Activated CD4-positive, CD25-positive, alpha-beta regulatory T cell (primary cell): ENCODE data around the gene NFIB.

Experiments
- DNase-seq, 4 experiments: peaks; one replicate each; lab custom pipeline; 2025; lab: John Stamatoyannopoulos, UW

NFIB gene

GRCh38 chr9:14273696-14274121 lies 40.2 kb downstream of the NFIB start:
- no peak for DNase-seq

DNA sequence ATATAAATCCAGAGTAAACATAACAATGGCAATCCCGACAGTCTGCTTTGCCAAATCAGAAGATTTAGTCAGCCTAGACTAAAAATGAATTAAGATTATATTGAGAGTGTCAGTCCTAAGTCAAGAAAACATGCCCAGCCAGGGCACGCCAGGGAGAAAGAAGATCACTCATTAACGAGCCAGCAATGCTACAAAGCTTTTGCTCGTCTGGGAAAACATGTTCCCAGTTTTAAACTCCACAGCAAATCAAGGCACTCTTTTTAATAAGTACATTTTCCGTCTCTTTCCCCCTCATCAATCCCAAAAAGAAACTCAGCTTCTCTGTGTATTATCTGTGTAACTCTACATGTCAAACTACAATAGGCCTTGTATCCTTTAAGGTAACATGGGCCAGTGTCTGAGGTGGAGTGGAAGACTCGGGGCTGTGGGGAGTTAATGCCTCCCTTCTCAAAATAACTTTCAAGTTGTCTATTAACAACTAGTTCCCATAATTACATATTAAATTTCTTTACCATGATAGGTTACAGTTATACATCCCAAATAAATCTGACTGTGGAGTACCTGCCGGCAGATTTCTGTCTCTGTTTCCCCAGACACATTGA lies 40.9 kb downstream of the NFIB start:
- no peak for DNase-seq

GRCh38 chr9:14271093-14271673 lies 42.8 kb downstream of the NFIB start:
- DNase-seq = no peak

GRCh38 chr9:14270358-14271092 lies 43.4 kb downstream of the NFIB start:
- no peak for DNase-seq

DNA sequence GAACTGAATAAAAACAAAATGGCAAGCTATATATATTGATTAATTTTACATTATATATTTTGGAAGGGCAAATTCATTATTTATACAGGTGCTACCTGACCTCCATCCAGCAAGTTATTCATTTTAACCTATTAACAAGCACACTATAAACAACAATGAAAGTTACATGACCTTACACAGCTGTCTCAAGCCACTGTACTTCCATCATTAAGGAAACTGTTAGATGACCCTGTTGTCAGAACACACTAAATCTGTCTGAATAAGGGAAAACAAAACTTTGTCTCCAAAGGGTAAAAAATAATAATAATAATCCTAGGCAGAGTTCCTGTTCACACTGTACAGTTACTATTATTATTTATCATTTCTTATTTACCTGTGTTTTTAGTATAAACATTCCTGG lies 44.0 kb downstream of the NFIB start:
- no peak for DNase-seq

- no peak for DNase-seq
Measured at GRCh38 chr9:14263707-14264483, 50.0 kb downstream of the NFIB start.

- no peak for DNase-seq
Measured at GRCh38 chr9:14262827-14263226, 51.1 kb downstream of the NFIB start.

GRCh38 chr9:14261616-14262015 lies 52.3 kb downstream of the NFIB start:
- no peak for DNase-seq

- DNase-seq = no peak
Measured at GRCh38 chr9:14260101-14260500, 53.8 kb downstream of the NFIB start.

GRCh38 chr9:14258660-14259239 lies 55.2 kb downstream of the NFIB start:
- DNase-seq = no peak

GRCh38 chr9:14258156-14258555 lies 55.8 kb downstream of the NFIB start:
- DNase-seq = no peak

DNA sequence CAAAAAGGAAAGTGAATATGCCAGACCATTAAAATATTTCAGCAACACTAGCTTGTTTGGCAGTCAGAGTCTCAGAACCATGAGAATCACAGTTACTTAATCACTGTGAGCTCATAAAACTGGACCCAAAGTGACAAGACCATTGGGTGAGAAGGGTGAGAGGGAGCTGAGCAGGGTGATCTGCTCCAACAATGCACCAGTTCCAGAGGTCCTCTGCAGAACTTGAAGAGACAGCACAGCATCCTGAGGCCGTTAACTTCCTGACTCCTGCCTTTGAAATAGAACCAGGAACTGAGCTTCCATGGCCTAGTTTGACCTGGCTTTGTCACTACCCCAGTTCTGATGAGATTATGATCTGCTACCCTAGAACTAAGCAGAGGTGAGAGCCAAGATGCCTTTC lies 57.4 kb downstream of the NFIB start:
- DNase-seq = no peak

DNA sequence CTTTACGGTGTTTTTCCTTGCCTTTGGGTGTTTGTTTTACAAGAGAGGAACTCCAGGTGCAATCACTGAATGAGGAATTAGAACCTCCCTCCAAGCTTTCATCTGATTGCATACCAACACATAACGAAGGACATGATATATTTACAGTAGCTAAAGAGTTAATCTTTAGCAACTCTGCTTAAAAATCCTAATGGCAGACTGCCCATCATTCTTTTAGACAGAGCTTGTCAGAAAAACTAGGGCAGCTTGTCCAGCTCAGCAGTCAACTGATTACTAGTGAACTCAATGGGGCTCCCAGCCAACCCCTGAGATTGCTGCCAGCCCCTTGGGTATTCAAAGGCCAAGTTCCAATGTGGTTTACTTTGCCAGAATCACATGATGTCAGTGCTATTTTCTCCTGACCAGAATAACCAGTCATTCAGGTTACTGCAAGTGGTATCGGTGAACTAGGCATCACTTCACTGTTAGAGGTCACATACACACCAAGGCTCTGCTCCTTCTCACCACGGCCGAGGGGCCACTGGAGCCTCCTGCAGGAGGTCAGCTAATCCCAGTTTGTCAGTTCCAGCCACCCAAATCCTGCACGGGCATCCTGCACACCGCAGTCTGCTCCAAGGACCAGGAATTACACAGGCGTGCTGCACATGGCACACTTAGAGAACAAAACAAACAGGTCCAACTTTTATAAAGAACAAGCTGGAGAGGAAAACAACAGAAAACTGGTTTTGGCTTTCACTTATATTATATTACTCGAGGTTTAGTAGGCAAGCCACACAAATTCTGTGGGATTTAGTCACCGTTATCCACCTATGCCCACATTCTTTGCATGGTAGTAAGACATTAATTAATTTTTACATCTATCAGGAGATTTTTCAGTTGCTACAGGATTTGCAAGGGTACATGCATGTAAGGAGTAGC lies 62.5 kb downstream of the NFIB start:
- DNase-seq = no peak

GRCh38 chr9:14250794-14251153 lies 63.2 kb downstream of the NFIB start:
- no peak for DNase-seq

- DNase-seq = no peak
Measured at GRCh38 chr9:14249527-14249926, 64.4 kb downstream of the NFIB start.

- no peak for DNase-seq
Measured at GRCh38 chr9:14248149-14248548, 65.8 kb downstream of the NFIB start.

GRCh38 chr9:14247577-14247976 lies 66.4 kb downstream of the NFIB start:
- DNase-seq = no peak

DNA sequence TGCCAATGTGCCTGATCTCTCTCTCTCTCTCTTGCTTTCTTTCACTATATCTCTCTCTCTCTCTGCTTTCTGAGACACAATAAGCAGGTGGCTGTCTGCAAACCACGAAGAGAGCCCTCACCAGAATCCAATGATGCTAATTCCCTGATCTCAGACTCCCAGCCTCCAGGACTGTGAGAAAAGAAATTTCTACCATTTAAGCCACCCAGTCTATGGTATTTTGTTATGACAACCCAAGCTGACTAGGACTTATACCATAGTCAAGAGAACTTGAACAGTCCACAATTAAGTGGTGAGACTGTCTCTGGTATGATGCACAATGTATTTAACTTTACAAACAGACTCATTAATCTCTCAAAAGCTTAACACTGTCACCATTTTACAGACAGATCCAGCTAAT lies 67.0 kb downstream of the NFIB start:
- no peak for DNase-seq

DNA sequence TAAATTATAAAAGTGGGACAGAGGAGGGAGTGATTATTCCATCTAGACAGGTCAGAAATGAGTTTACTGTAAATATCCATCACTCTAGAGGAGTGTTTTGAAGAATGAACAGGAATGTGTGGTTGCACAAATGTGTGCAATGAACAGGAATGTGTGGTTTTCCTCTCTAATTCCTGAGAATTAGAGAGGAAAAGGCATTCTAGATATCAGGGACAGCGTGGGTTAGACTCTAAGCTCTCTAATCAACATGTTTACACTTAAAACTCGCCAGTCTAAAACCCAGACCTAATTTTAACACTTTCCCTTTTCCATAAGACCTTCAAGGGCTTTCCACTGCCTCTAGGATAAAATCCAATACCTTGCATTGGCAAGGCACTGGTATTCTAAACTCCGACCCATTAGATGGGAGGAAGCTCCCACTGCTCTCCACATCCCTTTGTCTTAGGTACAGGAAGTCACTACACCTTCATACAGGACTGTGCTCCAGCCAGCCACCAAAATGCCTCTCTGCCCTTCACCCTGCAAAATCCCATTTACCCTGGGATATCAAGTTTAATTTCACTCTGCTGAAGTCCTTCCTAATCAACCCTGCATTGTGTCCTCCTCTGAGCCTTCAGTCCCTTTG lies 67.9 kb downstream of the NFIB start:
- DNase-seq = no peak

DNA sequence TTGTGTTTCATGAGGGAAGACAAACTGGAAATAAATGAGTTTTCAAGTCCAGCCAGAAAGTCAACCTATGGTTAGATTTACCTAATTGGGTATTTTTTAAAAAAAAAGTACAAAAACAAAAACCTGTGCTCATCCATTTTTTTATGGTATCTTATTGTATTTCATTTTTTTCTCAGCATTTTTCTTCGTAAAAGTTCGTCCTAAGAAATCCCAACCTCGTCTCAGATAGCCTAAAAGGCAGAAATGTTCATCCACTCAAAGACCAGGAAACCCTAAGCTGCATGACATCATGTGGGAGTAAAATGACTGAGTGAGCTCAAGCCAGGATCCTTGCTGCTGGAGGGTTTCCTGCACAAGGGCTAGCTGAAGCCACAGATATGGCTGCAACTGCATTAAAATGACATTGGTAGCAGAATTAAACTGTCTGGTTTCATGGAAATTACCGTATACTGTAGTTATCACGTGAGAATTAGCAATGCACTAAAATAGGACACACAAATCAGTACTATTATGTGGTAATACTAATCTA lies 70.4 kb downstream of the NFIB start:
- DNase-seq = no peak
